ENCODE measurements around the gene BEGAIN.

BEGAIN gene

DNA sequence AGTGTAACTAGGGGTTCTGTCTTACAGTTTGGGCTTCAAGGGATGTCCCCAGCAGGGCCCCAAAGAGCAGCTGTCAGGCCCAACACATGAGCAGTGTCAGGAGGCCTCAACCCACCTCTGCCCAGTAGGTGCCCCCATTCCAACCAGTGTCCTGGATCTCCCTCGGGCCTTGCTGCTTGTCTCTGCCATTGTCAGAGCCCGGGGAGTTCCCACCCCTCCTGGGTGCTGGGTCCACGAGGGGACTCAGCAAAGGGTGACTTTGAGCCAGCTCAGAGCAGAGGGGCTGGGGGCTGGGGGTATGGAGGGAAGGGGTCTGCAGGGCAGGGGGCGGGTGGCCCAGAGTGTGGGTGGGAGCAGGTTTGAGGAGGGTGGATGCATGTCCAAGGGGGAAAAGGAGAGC, 18.0 kb upstream of the BEGAIN start:
- H4K20me1 ChIP-seq (ENCODE audit: control insufficient read depth, insufficient read depth, low read depth, low read length), result no peaks in the 10 kb centered on the region
- H3K27ac ChIP-seq (ENCODE audit: low read depth, low read length), result no peak overlapping the region
- no peak overlapping the region for H3K4me3 ChIP-seq (ENCODE audit: low read length)
- no peaks in the 10 kb centered on the region for H3F3A ChIP-seq (ENCODE audit: control insufficient read depth, insufficient read depth)
- no peaks in the 10 kb centered on the region for H3K9me3 ChIP-seq (ENCODE audit: control insufficient read depth, insufficient read depth, low read length)
- H3K79me2 ChIP-seq (ENCODE audit: control insufficient read depth, low read length), result no peaks in the 10 kb centered on the region
- no peaks in the 10 kb centered on the region for H3K4me1 ChIP-seq (ENCODE audit: control insufficient read depth, low read length)
- TF ChIP-seq EZH2phosphoT487 (IDR thresholded peaks at IDR 0.05; ENCODE audit: borderline replicate concordance, low read length), result no peak
- TF ChIP-seq, protein P1, sequence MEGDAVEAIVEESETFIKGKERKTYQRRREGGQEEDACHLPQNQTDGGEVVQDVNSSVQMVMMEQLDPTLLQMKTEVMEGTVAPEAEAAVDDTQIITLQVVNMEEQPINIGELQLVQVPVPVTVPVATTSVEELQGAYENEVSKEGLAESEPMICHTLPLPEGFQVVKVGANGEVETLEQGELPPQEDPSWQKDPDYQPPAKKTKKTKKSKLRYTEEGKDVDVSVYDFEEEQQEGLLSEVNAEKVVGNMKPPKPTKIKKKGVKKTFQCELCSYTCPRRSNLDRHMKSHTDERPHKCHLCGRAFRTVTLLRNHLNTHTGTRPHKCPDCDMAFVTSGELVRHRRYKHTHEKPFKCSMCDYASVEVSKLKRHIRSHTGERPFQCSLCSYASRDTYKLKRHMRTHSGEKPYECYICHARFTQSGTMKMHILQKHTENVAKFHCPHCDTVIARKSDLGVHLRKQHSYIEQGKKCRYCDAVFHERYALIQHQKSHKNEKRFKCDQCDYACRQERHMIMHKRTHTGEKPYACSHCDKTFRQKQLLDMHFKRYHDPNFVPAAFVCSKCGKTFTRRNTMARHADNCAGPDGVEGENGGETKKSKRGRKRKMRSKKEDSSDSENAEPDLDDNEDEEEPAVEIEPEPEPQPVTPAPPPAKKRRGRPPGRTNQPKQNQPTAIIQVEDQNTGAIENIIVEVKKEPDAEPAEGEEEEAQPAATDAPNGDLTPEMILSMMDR (IDR thresholded peaks at IDR 0.05; ENCODE audit: low read depth, low read length, poor library complexity, severe bottlenecking), result no peak
- no peaks in the 10 kb centered on the region for H3K36me3 ChIP-seq (ENCODE audit: control insufficient read depth, low read length)
- H3K9me2 ChIP-seq (replicated peaks; ENCODE audit: control insufficient read depth, low read length), result no peaks in the 10 kb centered on the region
- H3K27me3 ChIP-seq (ENCODE audit: control insufficient read depth, low read length), result no peaks in the 10 kb centered on the region
- no peak overlapping the region for H3K4me2 ChIP-seq (ENCODE audit: low read length)

DNA sequence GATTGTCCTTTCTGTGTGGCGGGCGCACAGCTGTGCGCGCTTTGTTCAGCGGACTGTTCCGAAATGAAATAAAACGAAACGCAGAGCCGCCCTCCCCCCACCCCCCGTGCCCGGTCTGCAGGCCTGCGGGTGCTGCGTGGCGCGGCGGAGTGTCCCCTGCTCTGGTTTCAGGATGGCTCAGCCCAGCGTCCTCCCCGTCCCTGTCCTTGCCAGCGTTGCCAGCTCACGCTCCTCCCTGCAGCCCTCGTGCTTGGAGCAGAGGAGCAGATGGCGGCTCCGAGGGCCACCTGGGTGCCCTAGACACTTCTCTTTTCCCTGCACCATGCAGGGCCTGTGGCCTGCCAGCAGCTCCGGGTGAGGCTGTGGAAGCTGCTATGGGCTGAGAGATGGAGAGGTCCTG, 17.5 kb upstream of the BEGAIN start:
- no peaks in the 10 kb centered on the region for H3K9me2 ChIP-seq (replicated peaks; ENCODE audit: control insufficient read depth, low read length)
- no peaks in the 10 kb centered on the region for H3K27me3 ChIP-seq (ENCODE audit: control insufficient read depth, low read length)
- no peak overlapping the region for H3K4me3 ChIP-seq (ENCODE audit: low read length)
- TF ChIP-seq, protein P1 (IDR thresholded peaks at IDR 0.05; ENCODE audit: low read depth, low read length, poor library complexity, severe bottlenecking), result no peak
- no peak for TF ChIP-seq EZH2phosphoT487 (IDR thresholded peaks at IDR 0.05; ENCODE audit: borderline replicate concordance, low read length)
- H3K4me2 ChIP-seq (ENCODE audit: low read length), result no peak overlapping the region
- H3F3A ChIP-seq (ENCODE audit: control insufficient read depth, insufficient read depth), result no peaks in the 10 kb centered on the region
- no peaks in the 10 kb centered on the region for H3K9me3 ChIP-seq (ENCODE audit: control insufficient read depth, insufficient read depth, low read length)
- no peaks in the 10 kb centered on the region for H3K79me2 ChIP-seq (ENCODE audit: control insufficient read depth, low read length)
- no peaks in the 10 kb centered on the region for H3K4me1 ChIP-seq (ENCODE audit: control insufficient read depth, low read length)
- no peaks in the 10 kb centered on the region for H3K36me3 ChIP-seq (ENCODE audit: control insufficient read depth, low read length)
- no peaks in the 10 kb centered on the region for H4K20me1 ChIP-seq (ENCODE audit: control insufficient read depth, insufficient read depth, low read depth, low read length)
- H3K27ac ChIP-seq (ENCODE audit: low read depth, low read length), result no peak overlapping the region

DNA sequence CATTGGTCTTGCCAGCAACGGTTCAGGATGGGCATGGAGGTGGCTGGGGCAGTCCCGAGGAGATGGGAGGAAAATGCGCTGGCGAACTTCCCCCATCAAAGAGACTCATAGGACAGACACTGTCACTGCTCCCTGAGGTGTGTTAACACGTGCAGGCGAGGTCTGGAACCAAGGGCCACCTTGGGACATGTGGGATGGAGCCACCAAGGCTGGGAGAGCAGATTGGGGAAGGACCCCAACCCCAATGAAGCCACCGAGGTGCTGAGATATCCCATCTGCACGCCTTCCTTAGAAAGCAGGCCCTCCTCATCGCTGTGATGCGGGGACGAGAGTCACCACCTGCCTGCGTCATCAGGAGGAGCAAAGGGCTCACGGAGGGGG, 16.9 kb upstream of the BEGAIN start:
- H3K36me3 ChIP-seq (ENCODE audit: control insufficient read depth, low read length), result no peaks in the 10 kb centered on the region
- H3K4me3 ChIP-seq (ENCODE audit: low read length), result no peak overlapping the region
- no peaks in the 10 kb centered on the region for H3K79me2 ChIP-seq (ENCODE audit: control insufficient read depth, low read length)

More for the DNA sequence above, 16.9 kb upstream of the BEGAIN start:
- Histone ChIP-seq H3K27me3 (ENCODE audit: control insufficient read depth, low read length) (no peaks in the 10 kb centered on the region), H3K27ac (ENCODE audit: low read depth, low read length) (no peak overlapping the region), H4K20me1 (ENCODE audit: control insufficient read depth, insufficient read depth, low read depth, low read length) (no peaks in the 10 kb centered on the region), H3K9me2 (replicated peaks; ENCODE audit: control insufficient read depth, low read length) (no peaks in the 10 kb centered on the region), H3K9me3 (ENCODE audit: control insufficient read depth, insufficient read depth, low read length) (no peaks in the 10 kb centered on the region), H3K4me2 (ENCODE audit: low read length) (no peak overlapping the region), H3K4me1 (ENCODE audit: control insufficient read depth, low read length) (no peaks in the 10 kb centered on the region), H3F3A (ENCODE audit: control insufficient read depth, insufficient read depth) (no peaks in the 10 kb centered on the region)
- TF ChIP-seq, protein P1 (IDR thresholded peaks at IDR 0.05; ENCODE audit: low read depth, low read length, poor library complexity, severe bottlenecking), result no peak
- TF ChIP-seq EZH2phosphoT487 (IDR thresholded peaks at IDR 0.05; ENCODE audit: borderline replicate concordance, low read length), result no peak

All from DOHH2 (cell line).